ACHN (cell line): ENCODE measurements around the gene SUPT20H.

Experiments used
- DNase-seq: peaks from one replicate; pipeline ENCODE4 v3.0.0-alpha.2; 2015
- in situ Hi-C: cut with HindIII; loops from 2 replicates; pipeline ENCODE4 v1.10.0; 2017; ENCODE audit warnings: low sequenced_read_pairs, low pct_ligation_motif_present, low pct_unique_long_range_greater_than_20kb

SUPT20H gene

DNA sequence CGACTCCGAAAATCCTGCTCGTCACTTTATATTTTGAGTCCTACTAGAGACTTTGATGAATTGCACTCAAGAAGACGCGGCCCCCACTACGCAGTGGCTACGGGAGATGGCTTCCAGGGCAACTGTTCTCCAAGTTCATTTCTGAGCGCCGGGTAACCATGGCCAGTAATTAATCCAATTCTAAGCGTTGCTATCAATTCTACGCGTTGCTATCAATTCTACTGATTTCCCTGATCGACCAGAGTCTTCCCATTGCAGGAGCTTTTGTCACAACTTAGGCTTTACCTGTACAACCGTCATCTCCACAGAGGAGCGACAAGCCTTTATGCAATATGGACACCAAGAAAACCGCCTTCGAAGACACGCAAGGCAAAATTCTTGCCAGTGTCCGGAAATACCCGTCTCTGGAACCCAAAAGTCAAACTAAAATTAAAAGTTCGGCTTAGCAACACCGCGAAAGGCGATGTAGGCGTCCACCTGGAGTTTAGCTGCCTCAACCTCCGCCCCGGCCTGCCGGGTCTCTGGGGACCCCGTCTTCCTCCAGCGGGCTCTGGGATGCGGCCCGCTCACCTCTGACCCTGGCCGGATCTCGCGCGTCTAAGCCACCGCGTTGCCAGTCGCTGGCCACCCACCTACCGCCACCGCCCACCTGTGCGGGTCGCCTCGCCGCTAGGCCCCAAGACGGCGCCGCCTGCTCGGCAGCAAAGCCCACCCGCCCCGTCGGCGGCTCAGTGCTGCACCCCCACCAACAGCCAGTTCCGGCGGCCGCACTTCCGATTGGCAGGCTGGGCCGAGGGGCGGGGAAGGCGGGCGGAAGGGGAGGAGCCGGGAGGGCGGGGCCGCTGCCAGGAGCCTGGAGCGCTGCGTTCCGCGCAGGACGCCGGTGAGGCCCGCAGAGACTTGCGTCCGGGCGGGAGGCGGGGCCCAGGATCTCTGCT is at the start of gene SUPT20H:
Gene SUPT20H, minus strand, starts transcription at position 779 of the 938 bp plus-strand sequence. CDS start 8,198 bp downstream, outside the sequence.
- in situ Hi-C loops, result no loop called here

DNA sequence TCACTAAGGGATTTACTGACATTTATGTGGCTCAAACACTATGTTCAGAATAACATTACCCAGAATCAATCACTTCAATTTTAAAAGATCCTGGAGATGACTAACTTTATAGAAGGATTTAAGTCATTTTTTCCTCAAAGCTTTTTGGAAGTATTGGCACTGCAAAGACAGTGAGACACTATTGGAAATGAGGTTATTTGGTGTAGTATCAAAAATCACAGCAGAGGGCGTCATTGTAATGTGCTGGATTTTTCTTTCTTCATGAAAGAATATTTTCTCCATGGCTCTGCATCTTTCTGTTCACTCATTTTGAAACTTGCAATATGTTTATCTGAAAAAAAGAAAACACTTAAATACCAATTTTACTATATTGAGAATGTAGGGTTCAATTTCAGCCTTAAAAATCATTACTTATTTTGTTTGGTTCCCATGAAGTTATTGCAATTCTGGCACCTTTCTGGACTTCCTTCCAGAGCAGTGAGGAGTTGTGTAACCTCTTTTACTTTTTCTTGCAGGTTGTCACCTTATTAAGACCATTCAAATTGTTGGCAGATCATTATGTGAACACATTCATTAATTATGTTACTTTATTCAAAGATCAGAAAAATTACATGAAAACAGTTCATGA is 49.7 kb upstream of the SUPT20H start:
- in situ Hi-C loops, result no loop called here
- peak; percentile 31 for DNase-seq

More for the DNA sequence above, at the start of gene SUPT20H:
- peak; percentile 87 for DNase-seq

DNA sequence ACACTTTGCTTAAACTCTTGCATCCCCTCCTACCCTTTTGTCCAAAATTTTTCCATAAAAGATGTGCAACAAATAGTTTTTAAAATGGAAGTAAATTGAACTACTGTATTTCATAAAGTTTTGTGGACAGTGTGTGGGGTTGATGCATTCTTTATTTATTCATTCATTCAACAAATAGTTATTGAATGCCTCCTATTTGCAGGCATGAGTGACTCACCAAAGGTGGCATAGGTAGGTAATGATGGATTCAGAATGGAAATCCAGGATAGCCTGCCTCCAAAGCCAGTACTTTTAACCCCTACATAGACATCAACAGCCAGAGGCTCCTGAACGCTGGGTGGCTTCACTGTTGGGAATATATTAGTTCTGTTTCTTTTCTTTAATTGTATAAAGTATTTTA is 48.4 kb upstream of the SUPT20H start:
- in situ Hi-C loops, result no loop called here
- DNase-seq, result no peak

DNA sequence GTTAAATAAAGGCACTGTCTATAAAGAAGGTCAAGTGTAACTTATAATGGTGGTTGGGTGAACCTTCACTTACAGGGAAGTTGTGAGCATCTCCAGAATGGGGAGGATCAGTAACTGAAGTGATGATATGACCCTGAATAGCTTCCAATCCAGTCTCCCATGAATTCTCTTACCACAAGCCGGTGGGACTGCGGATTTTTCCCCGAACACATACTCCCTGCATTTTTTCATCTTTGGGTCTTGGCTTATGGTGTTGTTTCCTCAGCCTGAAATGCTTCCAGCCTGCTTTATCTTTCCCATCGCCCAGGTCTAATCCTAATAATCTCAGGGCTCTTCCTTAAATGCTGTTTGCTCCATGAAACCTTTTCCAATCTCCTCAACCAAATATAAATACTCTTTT is 48.0 kb upstream of the SUPT20H start:
- no peak for DNase-seq
- in situ Hi-C loops, result no loop called here

DNA sequence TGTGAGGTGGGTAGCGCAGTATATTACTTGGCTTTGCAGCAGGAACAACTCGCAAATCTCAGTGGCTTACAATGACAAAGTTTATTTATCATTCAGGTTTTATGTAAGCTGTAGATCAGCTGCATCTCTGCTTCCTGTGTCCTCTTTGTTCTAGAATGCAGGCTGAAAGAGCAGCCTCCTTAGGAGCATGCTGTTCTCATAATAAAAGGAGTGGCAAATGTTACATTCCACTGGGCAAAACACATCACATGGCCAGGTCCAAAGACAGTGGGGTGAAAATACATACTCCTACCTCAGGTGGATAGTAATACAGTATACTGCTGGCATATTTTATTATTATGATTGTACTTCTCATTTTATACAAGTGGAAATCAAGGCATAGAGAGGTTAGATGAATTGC is 47.2 kb upstream of the SUPT20H start:
- no peak for DNase-seq
- in situ Hi-C loops, result no loop called here

DNA sequence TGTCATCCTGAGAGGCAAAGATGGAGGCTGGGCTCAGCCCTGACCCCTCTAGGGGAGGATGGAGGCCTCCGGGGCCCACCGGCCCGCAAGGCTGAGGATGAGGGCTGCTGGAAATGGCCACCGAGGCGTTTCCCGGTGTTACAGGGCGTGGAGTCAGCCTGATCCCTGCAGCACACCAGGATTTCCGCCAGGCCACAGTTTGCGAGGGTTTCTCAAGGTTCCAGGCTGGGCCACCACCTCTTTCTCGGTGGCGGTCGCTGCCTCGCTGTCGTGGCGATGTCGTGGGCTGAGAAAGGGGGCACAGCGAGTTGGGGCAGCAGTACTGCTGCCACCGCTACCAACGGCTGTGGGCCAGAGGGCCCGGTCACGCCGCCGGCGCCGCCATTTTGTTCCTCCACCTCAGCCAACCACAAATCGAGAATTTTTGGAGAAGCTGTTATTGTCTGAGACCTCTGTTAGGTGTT is 45.8 kb upstream of the SUPT20H start, which contains the start of gene CSNK1A1L:
Gene CSNK1A1L, minus strand, starts transcription at position 414 of the 464 bp plus-strand sequence. Its CDS starts 408 bp downstream, at position 6.
- in situ Hi-C loops, result no loop called here
- DNase-seq, result no peak

DNA sequence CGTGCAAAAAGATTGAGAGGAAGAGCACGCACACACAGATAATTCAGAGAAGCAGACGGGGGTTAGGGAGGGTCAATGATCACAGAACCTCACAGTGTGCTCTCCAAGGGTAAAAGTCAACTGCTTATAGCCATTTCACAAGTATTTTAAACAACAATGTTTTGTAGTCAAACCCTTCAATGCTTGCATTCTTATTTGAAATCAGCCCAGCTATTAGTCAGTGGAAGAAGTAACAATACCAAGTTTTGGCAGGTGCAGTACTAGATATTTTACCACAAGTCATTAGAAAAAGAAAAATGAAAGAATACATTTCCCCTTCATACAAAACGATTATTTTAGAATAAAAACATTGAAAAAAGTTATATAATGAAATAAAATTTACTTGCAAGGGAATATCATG is 43.4 kb upstream of the SUPT20H start:
- in situ Hi-C loops, result no loop called here
- DNase-seq, result no peak

DNA sequence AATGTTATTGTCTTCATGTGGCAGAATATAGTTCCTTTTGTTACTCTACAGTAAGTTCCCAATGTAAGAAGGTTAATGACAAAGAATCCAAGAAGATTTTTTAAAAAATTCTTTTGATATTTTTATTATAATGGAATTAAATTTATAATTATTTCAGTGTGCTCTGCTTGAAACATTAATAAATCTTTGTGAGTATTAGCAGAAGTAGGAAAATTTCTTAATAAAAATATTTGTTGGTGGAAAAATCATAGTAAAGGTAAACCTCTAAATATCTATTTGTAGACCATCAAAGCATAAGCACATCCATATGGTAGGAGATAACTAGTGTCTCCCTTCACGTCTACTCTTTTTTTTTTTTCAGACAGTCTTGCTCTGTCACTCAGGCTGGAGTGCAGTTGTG is 41.7 kb upstream of the SUPT20H start:
- in situ Hi-C loops, result no loop called here
- no peak for DNase-seq

DNA sequence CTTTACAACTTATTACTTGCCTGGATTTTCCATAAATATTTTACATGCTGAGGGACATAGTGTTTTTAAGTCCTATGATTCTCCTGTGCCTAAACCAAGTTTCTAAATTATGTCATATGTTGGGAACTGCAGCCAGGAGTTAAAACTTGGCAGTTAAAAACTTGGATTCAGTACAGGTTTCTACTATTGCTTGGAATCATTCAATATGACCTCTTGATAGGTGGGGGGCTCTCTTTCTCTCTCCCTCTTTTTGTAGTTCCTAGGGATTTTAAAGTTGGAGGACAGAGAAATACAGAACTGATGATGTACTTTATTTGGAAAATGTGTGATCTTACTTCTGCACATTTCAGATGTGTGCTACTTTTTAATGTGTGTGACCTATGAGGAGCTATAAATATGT is 41.2 kb upstream of the SUPT20H start:
- DNase-seq, result no peak
- in situ Hi-C loops, result no loop called here

DNA sequence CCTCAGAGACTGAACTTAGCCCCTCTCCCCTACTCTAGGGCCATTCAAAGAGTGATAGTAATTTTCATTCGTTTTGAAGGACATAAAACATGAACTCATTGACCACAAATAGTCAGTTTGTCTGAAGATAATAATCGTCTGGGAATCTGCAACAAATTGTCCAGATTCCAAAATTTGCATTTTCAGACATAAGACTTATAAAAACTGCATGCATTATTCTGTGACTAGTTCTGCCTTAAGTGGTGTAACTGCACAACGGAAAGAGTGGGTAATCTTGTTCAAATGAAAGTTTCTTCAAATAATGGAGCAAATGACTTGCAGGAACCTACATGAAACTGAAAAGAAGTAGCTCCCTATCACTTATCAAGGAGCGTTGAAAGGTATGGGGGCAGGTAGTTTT is 37.6 kb upstream of the SUPT20H start:
- in situ Hi-C loops, result no loop called here
- no peak for DNase-seq

DNA sequence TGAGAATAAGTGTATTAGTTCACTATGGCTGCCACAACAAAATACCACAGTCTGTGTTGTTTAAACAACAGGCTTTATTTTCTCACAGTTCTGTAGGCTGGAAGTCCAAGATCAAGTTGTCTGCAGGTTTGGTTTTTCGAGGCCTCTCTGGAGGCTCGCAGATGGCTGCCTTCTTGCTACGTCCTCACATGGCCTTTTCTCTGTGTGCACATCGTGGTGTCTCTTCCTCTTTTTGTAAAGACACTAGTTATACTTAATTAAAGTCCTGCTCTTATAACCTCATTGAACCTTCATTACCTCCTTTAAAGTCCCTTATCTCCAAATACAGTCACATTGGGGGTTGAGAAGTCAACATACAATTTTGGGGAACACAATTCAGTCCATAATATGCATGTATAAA is 35.4 kb upstream of the SUPT20H start:
- DNase-seq, result no peak
- in situ Hi-C loops, result no loop called here

DNA sequence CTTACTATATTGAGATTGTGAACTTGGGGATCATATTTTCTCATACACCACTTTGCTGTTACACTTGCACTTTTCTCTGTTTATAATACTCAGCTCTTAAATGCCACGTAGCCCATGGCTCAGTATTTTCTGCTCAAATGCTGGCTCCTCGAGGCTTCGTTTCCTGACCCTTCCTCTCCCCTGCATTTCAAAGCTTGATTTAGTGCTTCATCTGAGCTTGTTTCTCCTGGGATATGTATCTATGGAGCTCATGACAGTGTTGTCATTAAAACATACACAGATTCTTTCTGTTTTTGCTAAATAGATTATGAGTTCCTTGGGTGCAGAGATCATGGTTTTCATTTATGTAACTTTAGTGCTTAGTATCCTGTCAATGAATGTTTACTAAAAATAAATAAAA is 34.6 kb upstream of the SUPT20H start:
- DNase-seq, result no peak
- in situ Hi-C loops, result no loop called here

DNA sequence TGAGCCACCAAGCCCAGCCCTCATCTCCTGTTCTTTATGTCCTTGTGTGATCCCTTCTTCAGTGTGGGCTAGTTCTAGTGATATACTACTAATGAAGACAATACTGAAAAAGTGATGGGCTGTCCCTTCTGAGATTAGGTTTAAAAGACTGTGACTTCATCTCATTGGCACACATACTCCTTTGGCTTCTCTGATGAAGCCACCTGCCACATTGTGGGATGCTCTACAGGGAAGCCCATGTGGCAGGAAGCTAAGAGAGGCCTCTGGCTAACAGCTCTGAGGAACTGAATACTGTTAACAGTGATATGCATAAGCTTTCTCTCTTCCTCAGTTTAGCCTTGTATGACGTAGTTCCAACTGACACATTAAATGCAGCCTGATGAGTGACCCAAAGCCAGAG is 32.3 kb upstream of the SUPT20H start:
- in situ Hi-C loops, result no loop called here
- DNase-seq, result no peak

DNA sequence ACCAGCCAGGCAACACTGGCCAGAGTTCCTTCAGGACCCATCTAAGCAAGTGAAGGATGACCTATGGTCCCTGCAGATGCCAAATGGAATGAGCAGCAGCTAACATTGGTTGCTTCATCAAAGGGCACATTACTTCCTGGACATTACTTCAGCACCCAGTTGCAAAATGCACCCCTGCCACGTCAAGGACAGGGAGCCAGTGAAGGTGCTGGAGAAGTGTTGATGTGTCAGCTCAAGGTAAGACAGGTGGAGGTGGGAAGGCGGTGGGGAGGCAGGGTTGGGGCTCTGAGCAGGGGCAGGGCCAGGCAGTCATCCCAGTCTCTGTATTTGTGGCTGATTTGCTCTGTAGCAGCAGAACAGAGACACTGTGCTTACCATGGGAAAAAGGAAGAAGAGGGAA is 31.4 kb upstream of the SUPT20H start:
- no peak for DNase-seq
- in situ Hi-C loops, result no loop called here

DNA sequence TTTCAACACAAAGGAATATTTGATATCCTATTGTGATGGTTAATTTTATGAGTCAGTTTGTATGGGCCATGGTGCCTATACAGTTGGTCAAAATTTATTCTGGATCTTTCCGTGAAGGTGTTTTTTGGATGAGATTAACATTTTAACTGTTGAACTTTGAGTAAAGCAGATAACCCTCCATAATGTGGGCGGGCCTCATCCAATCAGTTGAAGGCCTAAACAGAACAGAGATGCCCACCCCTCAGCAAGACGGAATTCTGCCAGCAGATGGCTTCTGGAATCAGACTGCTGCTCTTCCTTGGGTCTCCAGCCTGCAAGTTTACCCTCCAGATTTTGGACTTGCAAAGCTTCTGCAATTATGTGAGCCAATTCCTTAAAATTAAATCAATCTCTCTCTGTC is 30.0 kb upstream of the SUPT20H start:
- no peak for DNase-seq
- in situ Hi-C loops, result no loop called here

DNA sequence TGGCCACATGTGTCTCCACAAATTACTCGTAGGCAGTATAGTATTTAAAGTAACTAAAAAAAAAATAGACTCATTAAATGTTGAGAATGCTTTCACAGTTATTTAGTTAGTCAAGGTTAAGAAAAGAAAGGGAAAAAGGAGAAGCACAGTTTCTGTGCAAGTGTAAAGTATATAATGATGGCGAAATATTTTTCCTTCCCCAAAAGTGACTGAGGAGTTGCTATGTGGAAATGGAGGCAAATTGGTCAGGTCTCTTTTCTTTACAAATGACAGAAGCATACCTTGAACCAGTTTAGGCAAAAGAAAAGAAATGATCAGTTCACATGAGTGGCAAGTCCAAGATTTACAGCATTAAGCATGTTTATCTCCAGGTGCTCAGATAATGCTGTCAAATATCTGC is 28.0 kb upstream of the SUPT20H start:
- DNase-seq, result no peak
- in situ Hi-C loops, result no loop called here

DNA sequence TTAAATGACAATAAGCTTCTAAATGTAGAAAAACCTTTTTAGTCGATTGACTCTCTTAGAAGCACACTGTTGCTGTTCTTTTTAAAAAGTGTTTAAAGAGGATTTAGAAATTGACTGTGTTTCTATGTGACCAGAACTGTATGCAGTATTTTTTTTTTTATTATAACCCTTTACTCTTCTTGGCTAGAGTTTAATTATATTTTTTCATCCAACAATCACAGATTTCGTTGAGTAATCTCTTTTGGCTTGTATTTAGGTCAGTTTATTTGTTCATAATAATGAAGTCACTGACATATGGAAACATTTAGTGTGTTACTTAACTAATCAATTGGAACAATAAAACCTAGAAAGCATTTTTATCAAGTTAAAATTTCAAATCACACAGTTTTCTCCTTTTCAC is 26.1 kb upstream of the SUPT20H start:
- in situ Hi-C loops, result no loop called here
- DNase-seq, result no peak

DNA sequence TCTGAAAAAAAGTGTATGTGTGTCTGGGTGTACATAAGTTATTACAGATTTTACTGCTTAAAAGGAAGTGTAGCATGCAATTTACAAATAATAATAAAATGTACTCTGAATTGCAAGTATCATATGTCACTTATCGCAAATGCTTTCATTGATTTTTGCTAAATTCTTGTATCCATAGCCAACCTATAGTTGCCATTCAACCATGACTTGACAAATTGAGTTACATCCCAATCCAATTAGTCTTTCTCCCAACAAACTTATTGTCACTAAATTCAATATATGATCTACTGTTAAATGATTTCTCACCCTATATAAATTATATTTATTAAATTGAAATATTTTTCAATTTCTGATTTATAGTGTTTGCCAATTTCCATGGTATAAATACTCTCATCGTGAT is 17.3 kb upstream of the SUPT20H start:
- no peak for DNase-seq
- in situ Hi-C loops, result no loop called here

DNA sequence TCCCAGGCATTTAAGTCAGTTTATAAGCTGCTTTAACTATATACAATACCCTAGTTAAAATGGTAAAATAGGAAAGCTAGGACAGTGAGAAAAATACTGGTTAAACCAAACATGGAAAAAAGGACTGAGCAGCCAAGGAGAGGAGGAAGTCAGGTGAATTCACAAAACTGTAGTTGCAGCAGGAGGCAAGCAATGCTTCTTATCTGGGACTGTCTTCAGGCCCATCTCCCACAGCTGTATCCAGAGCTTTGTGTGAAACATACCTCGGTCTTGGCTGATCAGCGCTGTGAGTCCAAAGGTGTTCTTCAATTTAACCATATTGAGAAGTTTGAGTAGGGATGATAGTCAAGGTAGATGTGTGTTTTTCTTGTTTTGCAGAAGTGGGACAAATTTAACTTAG is 15.7 kb upstream of the SUPT20H start:
- DNase-seq, result no peak
- in situ Hi-C loops, result no loop called here

DNA sequence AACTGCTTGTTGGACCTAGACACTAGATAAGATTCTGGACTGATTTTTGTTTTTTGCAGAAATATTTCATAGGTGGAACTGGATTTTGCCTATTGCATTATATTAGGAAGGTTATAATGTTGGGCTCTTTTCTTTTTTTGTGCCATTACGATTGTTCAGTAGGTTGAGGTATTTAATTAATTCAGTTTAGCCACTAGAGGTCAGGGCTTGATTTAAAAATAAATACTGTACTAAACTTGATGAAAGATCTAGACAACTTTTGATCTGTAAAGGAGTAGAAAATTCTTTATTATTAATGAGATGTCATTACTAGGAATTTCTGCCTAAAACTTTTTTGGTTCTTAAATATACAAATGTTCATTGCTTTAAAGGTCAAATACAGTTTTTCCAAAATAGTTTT is 15.2 kb upstream of the SUPT20H start:
- in situ Hi-C loops, result no loop called here
- peak; percentile 29 for DNase-seq
